Measurements from ENCODE around the gene TRPM3.

Gene TRPM3

DNA sequence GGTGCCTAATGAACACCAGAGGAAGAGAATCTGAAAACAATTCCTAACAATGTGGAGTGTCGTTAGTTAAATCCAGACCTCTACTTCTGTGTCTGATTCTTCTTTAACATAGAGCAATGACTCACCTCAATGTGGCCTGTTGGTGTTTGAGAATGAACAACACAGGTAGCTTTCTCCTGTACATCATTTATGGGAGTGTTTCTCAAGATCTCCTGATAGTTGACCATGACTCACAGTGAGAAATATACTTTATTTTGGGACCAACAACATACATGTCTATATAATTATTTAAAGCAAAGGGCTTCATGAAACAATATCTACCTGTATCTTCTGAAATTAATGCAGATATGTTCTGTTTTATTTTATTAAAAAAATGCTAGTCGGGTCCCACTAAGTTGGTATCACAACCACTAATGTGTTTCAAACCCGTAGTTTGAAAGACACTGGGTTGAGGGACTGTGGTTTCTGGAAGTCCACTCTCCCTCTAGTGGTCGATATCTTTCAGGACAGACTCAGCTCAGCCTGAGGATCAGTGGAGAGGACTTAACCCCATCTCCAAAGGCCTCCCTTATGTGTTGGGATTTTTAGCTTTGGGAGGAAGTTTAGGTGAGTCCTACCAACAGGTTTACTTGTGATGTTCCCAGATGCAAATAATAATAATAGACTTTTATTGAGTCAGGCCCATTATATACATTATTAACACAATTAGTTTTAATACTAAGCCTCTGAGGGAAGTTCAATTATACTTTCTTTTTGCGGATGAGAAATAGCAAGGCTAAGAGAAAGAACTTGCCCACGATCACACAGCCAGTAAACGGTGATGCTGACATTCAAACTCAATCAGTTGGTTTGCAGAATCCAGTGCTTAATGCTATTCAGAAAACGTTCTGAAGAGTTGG is 636.9 kb downstream of the TRPM3 start:
- no peak for DNase-seq (ENCODE audit: low read depth)

DNA sequence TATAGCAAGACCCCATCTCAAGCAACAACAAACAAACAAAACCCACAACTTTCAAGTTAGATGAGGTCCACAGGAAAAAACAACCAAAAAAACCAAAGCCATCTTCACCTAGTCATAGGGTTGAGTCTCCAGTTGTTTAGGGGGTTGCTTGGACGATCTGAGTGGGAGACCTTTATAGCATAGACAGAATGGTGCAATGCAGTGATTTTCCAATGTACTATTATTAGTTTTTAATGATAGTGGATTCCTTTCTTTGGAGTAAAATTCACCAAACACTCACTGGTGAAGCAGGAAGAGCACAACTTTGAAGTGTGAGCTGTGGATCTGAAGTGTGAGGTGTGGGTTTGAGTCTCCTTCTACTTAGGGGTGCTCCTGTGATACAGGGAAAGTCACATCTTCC is 640.0 kb downstream of the TRPM3 start:
- no peak for DNase-seq (ENCODE audit: low read depth)

- no peak for DNase-seq (ENCODE audit: low read depth)
Observed at GRCh38 chr9:70480405-70480980, 640.9 kb downstream of the TRPM3 start.

GRCh38 chr9:70479880-70480291 is 641.5 kb downstream of the TRPM3 start:
- no peak for DNase-seq (ENCODE audit: low read depth)
